HG02884 (cell line): ENCODE data around the gene NDNF.

Experiments used
- ATAC-seq: cut with Tn5 transposase; IDR thresholded peaks from one replicate; pipeline ENCODE4 v1.9.1; 2021; ENCODE audit warnings: mild to moderate bottlenecking, moderate library complexity; ENCODE audit not compliant: unreplicated experiment

NDNF gene

GRCh38 chr4:121018543-121018942 is 53.8 kb downstream of the NDNF start:
- no peak for ATAC-seq

- ATAC-seq: no peak
These were observed 55.7 kb downstream of the NDNF start for GRCh38 chr4:121016611-121017010.

DNA sequence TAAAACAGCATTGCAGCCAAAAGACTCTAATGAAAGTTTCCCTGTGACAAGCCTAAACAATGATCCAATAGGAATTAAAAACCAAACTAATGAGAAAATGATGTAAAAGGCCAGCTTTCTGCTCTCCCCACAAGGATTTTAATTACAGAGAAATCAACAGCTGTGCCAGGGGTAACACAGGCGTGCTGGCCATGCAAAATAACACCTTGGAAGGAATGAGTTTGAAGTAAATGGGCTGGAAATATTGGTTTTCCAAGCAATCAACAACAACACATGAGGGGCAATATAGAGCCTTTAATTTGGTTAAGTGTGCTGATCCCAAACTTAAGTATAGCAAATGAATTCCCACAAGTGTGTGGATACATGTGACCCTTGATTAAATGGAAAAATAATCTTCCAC is 56.9 kb downstream of the NDNF start:
- ATAC-seq: no peak

DNA sequence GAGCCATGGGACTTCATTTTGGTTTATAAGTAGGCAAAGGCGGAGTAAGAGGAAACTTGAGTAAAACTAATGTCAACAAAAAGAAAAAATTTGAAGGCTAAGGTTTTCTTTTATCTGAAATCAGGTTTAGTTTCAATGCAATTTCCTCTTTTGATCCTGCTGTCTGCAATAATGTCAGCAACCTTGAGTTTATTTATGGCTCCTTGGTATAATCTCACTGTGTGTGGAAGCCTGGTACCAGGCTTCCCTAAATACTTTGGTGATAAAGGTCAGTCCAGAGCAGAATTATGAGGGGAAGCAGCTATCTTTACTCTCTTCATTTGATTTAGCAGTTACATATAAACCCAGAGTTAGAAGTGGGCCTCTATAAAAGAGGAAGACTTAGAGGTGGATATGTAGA is 57.8 kb downstream of the NDNF start:
- no peak for ATAC-seq

GRCh38 chr4:121011780-121012340 is 60.5 kb downstream of the NDNF start:
- no peak for ATAC-seq

DNA sequence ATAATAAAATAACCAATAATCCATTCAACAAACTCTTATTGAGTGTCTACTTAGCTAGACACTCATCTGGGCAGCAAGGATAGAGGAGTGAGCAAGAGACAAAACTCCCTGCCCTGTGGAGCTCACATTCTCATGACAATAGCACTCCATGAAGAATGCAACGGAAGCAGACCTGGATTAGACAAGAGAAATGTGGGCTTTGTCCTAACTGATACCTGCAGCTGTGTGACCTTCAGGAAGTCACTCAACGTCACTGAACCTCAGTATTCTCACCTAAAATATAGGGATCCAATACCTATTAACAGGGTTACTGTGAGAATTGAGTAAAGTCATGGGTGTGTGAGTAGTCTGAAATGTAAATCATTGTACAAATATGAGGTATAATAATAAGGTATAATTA is 61.2 kb downstream of the NDNF start:
- ATAC-seq: no peak

- no peak for ATAC-seq
These were observed 62.5 kb downstream of the NDNF start for GRCh38 chr4:121009578-121010478.

- ATAC-seq: no peak
These were observed 64.7 kb downstream of the NDNF start for GRCh38 chr4:121007660-121008059.

GRCh38 chr4:121003863-121004262 is 68.5 kb downstream of the NDNF start:
- no peak for ATAC-seq

DNA sequence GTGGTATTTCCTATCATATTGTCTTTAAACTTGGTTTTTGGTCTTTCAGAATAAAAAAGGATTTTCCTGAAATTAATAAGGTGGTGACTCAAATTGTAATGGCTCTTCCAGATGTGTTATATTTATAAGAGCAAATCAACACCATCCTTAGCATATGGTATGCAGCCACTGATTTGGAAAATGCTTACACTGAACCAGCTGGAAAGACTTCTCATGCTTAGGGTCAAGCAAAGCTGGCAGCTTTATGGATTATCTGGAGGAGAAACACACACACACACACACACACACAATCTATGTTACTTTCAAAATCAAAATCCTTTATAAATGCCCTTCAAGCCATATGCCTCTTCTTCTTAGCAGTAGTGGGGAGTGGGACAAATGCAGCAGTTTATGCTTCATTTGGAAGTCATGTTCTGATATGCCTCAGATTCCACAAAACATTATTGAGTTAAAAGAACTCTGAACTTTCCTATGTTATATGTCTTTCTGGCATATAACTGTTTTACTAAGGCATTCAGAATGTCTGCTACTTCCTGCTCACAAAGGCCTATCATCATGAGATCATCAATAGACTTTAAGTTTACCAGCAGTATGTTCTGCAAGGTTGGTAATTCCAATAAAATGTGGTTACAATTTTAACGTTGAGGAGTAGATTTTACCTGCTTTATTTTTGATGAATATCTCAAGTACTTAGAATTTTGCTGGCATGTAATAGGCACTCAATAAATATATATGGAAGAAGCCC is 76.9 kb downstream of the NDNF start:
- no peak for ATAC-seq

DNA sequence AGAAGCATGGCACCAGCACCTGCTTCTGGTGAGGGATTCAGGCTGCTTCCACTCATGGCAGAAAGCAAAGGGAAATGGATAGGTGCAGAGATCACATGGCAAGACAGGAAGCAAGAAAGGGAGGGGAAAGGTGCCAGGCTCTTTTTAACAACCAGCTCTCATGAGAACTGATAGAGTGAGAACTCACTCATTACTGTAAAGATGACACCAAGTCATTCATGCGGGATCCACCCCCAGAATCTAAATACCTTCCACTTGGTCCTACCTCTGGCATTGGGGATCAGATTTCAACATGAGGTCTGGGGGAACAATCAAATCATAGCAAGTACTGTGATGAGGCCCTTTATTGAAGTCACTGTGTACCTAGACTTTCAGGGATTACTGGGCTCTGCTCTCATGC is 77.8 kb downstream of the NDNF start:
- ATAC-seq: no peak

GRCh38 chr4:120991885-120992284 is 80.5 kb downstream of the NDNF start:
- no peak for ATAC-seq

DNA sequence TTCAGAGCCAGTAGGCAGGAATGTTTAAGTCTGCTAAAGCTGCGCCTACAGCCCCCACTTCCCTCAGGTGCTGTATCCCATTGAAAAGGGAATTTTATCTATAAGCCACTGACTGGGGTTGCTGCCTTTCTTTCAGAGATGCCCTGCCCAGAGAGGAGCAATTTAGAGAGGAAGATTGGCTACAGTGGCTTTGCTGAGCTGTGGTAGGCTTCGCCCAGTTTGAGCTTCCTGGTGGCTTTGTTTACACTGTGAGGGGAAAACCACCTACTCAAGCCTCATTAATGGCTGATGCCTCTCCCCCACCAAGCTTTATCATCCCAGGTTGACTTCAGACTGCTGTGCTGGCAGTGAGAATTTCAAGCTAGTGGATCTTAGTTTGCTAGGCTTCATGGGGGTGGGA is 82.1 kb downstream of the NDNF start:
- ATAC-seq: no peak
